Activated CD4-positive, alpha-beta T cell treated with anti-CD3 and anti-CD28 coated beads for 36 hours (primary cell): ENCODE measurements around the gene IRAK1BP1. TPM values are rescaled to one million over a fixed set of nuclear protein-coding genes. Genes with fewer than 3 reads are reported as not detected.

Experiments
- ATAC-seq: fragments of 200-7000 bp; cut with Tn5 transposase; one replicate; pipeline ENCODE4 v1.10.0; 2021; ENCODE audit warnings: mild to moderate bottlenecking, moderate library complexity
- CTCF ChIA-PET: fragments of 350-600 bp; sonication (Branson Sonifier 250); formaldehyde crosslinking; loops from one replicate; lab custom pipeline; 2021; ENCODE audit warnings: antibody characterized with exemption; lab: Charles Lee
- POLR2A ChIA-PET: fragments of 350-600 bp; sonication (Branson Sonifier 250); formaldehyde crosslinking; loops from one replicate; lab custom pipeline; 2021; ENCODE audit warnings: antibody characterized with exemption, inconsistent platforms; lab: Charles Lee
- DNase-seq: peaks from one replicate; pipeline ENCODE4 v3.0.0-alpha.2; 2020
- H3K27ac Mint-ChIP-seq: one replicate; pipeline ENCODE4 v1.8.0; 2021; ENCODE audit warnings: mixed read lengths
- H3K27me3 Mint-ChIP-seq: one replicate; pipeline ENCODE4 v1.8.0; 2021; ENCODE audit warnings: mixed read lengths
- H3K36me3 Mint-ChIP-seq: one replicate; pipeline ENCODE4 v1.8.0; 2021; ENCODE audit warnings: low read depth, mixed read lengths
- H3K4me1 Mint-ChIP-seq: one replicate; pipeline ENCODE4 v1.8.0; 2021; ENCODE audit warnings: mixed read lengths
- H3K4me3 Mint-ChIP-seq: one replicate; pipeline ENCODE4 v1.8.0; 2021; ENCODE audit warnings: mild to moderate bottlenecking, moderate library complexity, mixed read lengths
- H3K9me3 Mint-ChIP-seq: one replicate; pipeline ENCODE4 v1.8.0; 2021; ENCODE audit warnings: low read depth, mixed read lengths
- intact Hi-C, 2 experiments: fragments of 100-400 bp; cut with DNase I in 1 of 2; cut with micrococcal nuclease in 1 of 2; formaldehyde crosslinking; loops; one replicate each; pipeline versions ENCODE4 v1.14.2 to v1.15.1; 2022 to 2024; cut with DNase I, micrococcal nuclease
- total RNA-seq, 2 experiments: library from RNA; stranded (reverse); gene quantifications; one replicate each; pipeline ENCODE4 v1.2.3, GENCODE V29; 2021

The IRAK1BP1 gene, protein sequence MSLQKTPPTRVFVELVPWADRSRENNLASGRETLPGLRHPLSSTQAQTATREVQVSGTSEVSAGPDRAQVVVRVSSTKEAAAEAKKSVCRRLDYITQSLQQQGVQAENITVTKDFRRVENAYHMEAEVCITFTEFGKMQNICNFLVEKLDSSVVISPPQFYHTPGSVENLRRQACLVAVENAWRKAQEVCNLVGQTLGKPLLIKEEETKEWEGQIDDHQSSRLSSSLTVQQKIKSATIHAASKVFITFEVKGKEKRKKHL
- total RNA-seq: 1 to 10 TPM; 1.6 to 2.7 TPM

DNA sequence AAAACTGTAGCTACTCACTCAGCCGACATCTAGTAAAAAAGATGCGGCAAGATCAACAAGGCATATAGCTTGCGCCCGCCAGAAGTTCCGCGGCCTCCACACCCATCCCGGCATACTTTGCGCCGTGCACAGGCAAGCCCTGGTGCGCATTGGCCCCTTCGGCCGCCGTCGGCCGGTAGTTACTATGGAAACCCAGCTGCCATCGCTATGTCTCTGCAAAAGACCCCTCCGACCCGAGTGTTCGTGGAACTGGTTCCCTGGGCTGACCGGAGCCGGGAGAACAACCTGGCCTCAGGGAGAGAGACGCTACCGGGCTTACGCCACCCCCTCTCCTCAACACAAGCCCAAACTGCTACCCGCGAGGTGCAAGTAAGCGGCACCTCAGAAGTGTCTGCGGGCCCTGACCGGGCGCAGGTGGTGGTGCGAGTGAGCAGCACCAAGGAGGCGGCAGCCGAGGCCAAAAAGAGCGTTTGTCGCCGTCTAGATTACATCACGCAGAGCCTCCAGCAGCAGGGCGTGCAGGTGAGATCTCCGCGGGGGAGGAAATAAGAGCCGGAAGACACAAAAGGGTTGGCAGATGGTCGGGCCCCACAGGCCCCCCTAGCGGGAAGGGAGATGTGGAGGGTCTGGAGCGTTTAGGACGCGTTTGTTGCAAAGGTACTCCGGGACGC, at the start of gene IRAK1BP1:
TSS of gene IRAK1BP1 (plus strand) at position 182 of the 671 bp plus-strand sequence. CDS start at position 208, 26 bp downstream.
- Mint-ChIP-seq H3K4me1 (peaks cover 15% of the 10 kb centered on the region), H3K9me3 (no peaks in the 10 kb centered on the region), H3K36me3 (peaks cover 7% of the 10 kb centered on the region), H3K4me3 (peak within 1 kb of the TSS; percentile 92), H3K27ac (peak within 1 kb of the TSS; percentile 79), H3K27me3 (no peaks in the 10 kb centered on the region)
- ChIA-PET CTCF (no interaction called here), POLR2A (interaction anchor here (0.5 kb wide), 1 partner anchor 112 kb away, joined by 3 read pairs; no protein-coding TSS in a partner anchor)
- ATAC-seq: peak; percentile 99
- intact Hi-C loops: loop anchor here (1.0 to 10.0 kb wide), 5 partner anchors 210 to 997 kb away; partner anchors contain the start of genes PHIP (in 2 of the 2), HMGN3 (in 1 of the 2) and LCA5 (in 1 of the 2)
- DNase-seq: peak; percentile 93

GRCh38 chr6:78824045-78824444, 43.3 kb upstream of the IRAK1BP1 start:
- ATAC-seq (no peak), DNase-seq (no peak)
- ChIA-PET CTCF (no interaction called here), POLR2A (no interaction called here)
- H3K4me3 Mint-ChIP-seq: no peak overlapping the region
- H3K9me3 Mint-ChIP-seq: peaks cover 6% of the 10 kb centered on the region
- no peaks in the 10 kb centered on the region for H3K36me3 Mint-ChIP-seq
- H3K4me1 Mint-ChIP-seq: no peaks in the 10 kb centered on the region
- peaks cover 5% of the 10 kb centered on the region for H3K27me3 Mint-ChIP-seq
- H3K27ac Mint-ChIP-seq: no peak overlapping the region
- intact Hi-C loops: no loop called here

GRCh38 chr6:78829407-78829806, 37.9 kb upstream of the IRAK1BP1 start:
- Mint-ChIP-seq H3K4me1 (no peaks in the 10 kb centered on the region), H3K27ac (no peak overlapping the region), H3K4me3 (no peak overlapping the region), H3K36me3 (no peaks in the 10 kb centered on the region), H3K27me3 (peaks cover 6% of the 10 kb centered on the region), H3K9me3 (no peaks in the 10 kb centered on the region)
- intact Hi-C loops: no loop called here
- ChIA-PET POLR2A (no interaction called here), CTCF (no interaction called here)
- ATAC-seq (no peak), DNase-seq (no peak)

DNA sequence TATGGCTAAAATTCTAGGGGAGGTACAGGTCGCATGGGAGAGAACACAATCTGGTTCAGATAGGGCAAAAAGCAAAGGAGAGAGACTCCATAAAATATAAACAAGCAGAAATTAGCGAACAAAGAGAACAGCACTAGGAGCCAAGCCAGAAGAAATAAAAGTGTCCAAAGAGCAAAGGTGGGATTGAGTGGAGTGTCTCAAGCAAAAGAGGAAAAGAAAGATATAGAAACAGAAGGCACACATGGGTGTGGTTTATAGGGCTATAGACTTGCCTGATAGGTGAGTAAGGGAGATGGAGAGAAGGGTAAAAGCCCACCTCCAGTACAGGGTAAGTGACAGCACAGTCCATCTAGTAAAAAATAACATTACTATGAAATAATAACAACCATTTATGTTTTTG, 36.5 kb upstream of the IRAK1BP1 start:
- Mint-ChIP-seq H3K27ac (no peak overlapping the region), H3K9me3 (no peaks in the 10 kb centered on the region), H3K27me3 (peaks cover 6% of the 10 kb centered on the region), H3K4me1 (no peaks in the 10 kb centered on the region), H3K36me3 (no peaks in the 10 kb centered on the region), H3K4me3 (no peak overlapping the region)
- CTCF ChIA-PET: no interaction called here
- POLR2A ChIA-PET: no interaction called here
- DNase-seq (no peak), ATAC-seq (no peak)
- intact Hi-C loops: no loop called here

GRCh38 chr6:78831492-78831891, 35.9 kb upstream of the IRAK1BP1 start:
- CTCF ChIA-PET: no interaction called here
- Mint-ChIP-seq H3K4me1 (no peaks in the 10 kb centered on the region), H3K27ac (no peak overlapping the region), H3K27me3 (peaks cover 7% of the 10 kb centered on the region), H3K4me3 (no peak overlapping the region), H3K9me3 (no peaks in the 10 kb centered on the region), H3K36me3 (no peaks in the 10 kb centered on the region)
- POLR2A ChIA-PET: no interaction called here
- DNase-seq (no peak), ATAC-seq (no peak)
- intact Hi-C loops: no loop called here

DNA sequence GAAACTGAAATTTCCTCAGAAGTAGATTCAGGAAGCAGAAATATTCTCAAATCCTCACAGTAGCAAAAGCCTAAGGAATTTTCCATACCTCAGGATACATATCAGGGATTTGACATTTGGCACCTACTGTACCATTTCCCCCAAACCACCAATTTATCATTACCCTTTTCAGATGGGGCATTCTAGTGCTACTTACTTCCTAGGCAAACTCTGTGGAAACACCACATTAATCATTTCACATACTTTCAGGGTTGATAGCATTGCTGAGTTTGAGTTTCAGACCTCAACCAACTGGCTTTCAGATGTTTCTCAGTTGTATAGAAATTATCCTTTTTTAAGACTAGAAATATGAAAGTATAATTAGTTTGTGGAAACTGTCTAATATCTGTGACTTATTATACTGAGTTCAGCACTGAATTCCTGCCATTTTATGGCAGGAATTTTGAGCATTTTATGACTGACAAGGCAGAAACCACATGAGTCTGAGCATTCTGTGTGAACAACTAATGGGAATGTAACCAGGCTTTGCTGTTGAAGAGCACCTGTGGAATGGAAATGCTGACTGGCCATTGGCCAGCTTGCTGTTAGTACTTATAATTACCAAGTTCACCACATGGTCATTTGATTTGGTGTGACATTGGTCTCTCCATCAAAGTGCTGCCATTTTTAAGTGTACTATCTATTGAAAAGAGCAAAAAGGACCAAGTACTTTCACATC, 35.1 kb upstream of the IRAK1BP1 start:
- intact Hi-C loops: no loop called here
- no peaks in the 10 kb centered on the region for H3K9me3 Mint-ChIP-seq
- POLR2A ChIA-PET: no interaction called here
- no peaks in the 10 kb centered on the region for H3K36me3 Mint-ChIP-seq
- CTCF ChIA-PET: no interaction called here
- no peak overlapping the region for H3K4me3 Mint-ChIP-seq
- no peak overlapping the region for H3K27ac Mint-ChIP-seq
- DNase-seq (no peak), ATAC-seq (no peak)
- no peaks in the 10 kb centered on the region for H3K4me1 Mint-ChIP-seq
- peaks cover 14% of the 10 kb centered on the region for H3K27me3 Mint-ChIP-seq

GRCh38 chr6:78835817-78836216, 31.5 kb upstream of the IRAK1BP1 start:
- ChIA-PET POLR2A (no interaction called here), CTCF (interaction anchor here (1.2 kb wide), 1 partner anchor 219 kb away, joined by 3 read pairs; no protein-coding TSS in a partner anchor)
- Mint-ChIP-seq H3K9me3 (peaks cover 2% of the 10 kb centered on the region), H3K36me3 (no peaks in the 10 kb centered on the region), H3K27ac (no peak overlapping the region), H3K27me3 (peaks cover 22% of the 10 kb centered on the region), H3K4me1 (no peaks in the 10 kb centered on the region), H3K4me3 (no peak overlapping the region)
- ATAC-seq: no peak
- no peak for DNase-seq
- intact Hi-C loops: no loop called here

DNA sequence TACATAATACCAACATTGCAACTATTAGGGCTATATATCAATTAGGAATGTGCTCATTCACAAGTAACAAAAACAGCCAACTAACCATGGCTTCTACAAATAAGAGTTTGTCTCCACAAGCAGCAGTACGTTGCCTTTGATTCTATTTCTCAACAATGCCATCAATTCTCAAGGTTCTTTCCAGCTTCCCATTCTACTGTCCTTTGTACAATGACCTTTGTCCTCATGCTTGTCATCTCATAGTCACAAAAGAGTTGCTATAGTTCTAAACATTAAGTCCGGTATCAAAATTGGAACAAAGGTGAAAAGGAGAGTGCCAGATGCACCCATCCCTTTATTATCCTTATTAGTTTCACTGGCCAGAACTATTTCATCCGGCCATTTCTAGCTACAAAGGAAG, 30.8 kb upstream of the IRAK1BP1 start:
- no peak for DNase-seq
- ChIA-PET CTCF (no interaction called here), POLR2A (no interaction called here)
- no peak for ATAC-seq
- H3K9me3 Mint-ChIP-seq: peaks cover 2% of the 10 kb centered on the region
- H3K4me3 Mint-ChIP-seq: no peak overlapping the region
- H3K27ac Mint-ChIP-seq: no peak overlapping the region
- intact Hi-C loops: no loop called here
- H3K4me1 Mint-ChIP-seq: no peaks in the 10 kb centered on the region
- H3K27me3 Mint-ChIP-seq: peaks cover 22% of the 10 kb centered on the region
- no peaks in the 10 kb centered on the region for H3K36me3 Mint-ChIP-seq

- intact Hi-C loops: no loop called here
- ChIA-PET CTCF (interaction anchor here (0.7 kb wide), 1 partner anchor 150 kb away, joined by 3 read pairs; no protein-coding TSS in a partner anchor), POLR2A (interaction anchor here (0.7 kb wide), 1 partner anchor 304 kb away, joined by 4 read pairs; no protein-coding TSS in a partner anchor)
- no peaks in the 10 kb centered on the region for H3K36me3 Mint-ChIP-seq
- peaks cover 2% of the 10 kb centered on the region for H3K9me3 Mint-ChIP-seq
- H3K4me1 Mint-ChIP-seq: no peaks in the 10 kb centered on the region
- H3K4me3 Mint-ChIP-seq: no peak overlapping the region
- H3K27ac Mint-ChIP-seq: no peak overlapping the region
- ATAC-seq: no peak
- no peak for DNase-seq
- H3K27me3 Mint-ChIP-seq: peaks cover 19% of the 10 kb centered on the region
These were observed 26.2 kb upstream of the IRAK1BP1 start for GRCh38 chr6:78841111-78841510.

DNA sequence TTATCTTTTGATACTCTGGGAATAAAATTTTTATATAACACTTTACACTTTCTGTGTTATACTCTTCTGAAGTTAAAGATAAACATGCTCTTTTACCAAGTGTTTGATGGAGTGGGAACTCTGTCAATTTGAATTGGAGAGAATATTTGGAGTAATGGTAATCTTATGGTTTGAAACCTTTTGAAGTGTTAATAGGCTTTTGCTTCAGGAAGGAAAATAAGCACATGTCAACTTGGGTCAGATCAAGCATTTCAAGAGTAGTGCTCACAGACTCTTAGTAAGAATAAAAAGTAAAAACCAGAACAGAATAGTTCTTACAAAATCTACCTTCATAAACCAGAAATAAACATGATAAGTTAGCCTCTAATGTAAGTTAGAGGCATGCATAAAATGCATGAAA, 24.4 kb upstream of the IRAK1BP1 start:
- POLR2A ChIA-PET: no interaction called here
- Mint-ChIP-seq H3K36me3 (no peaks in the 10 kb centered on the region), H3K27ac (no peak overlapping the region)

GRCh38 chr6:78844899-78845298, 22.5 kb upstream of the IRAK1BP1 start:
- Mint-ChIP-seq H3K9me3 (peaks cover under 1% of the 10 kb centered on the region), H3K36me3 (no peaks in the 10 kb centered on the region), H3K27ac (no peak overlapping the region), H3K4me3 (no peak overlapping the region), H3K4me1 (no peaks in the 10 kb centered on the region), H3K27me3 (peaks cover 1% of the 10 kb centered on the region)
- ATAC-seq (no peak), DNase-seq (no peak)
- ChIA-PET POLR2A (no interaction called here), CTCF (no interaction called here)
- intact Hi-C loops: no loop called here

More for the DNA sequence above, 24.4 kb upstream of the IRAK1BP1 start:
- DNase-seq (no peak), ATAC-seq (no peak)
- Mint-ChIP-seq H3K4me3 (no peak overlapping the region), H3K27me3 (peaks cover 8% of the 10 kb centered on the region), H3K9me3 (peaks cover 2% of the 10 kb centered on the region), H3K4me1 (no peaks in the 10 kb centered on the region)
- CTCF ChIA-PET: no interaction called here
- intact Hi-C loops: no loop called here
